GM12892 (cell line): ENCODE results near the gene STMN3.

Experiments
- POLR2A ChIP-seq: IDR thresholded peaks from 2 replicates; pipeline ENCODE4 v1.6.1; 2011; ENCODE audit warnings: low read depth, low read length, control low read depth
- TAF1 ChIP-seq: IDR thresholded peaks from 2 replicates; pipeline ENCODE4 v1.6.1; 2011; ENCODE audit warnings: low read depth, mild to moderate bottlenecking, control low read depth, low read length, borderline replicate concordance

GRCh38 chr20:63641146-63641791 lies 12.0 kb downstream of the STMN3 start:
- TF ChIP-seq TAF1 (no peak), POLR2A (no peak)
